DMS 273 (cell line): ENCODE results near the gene GPX4.

Source experiments
- DNase-seq: peaks from one replicate; lab custom pipeline; 2025; ENCODE audit not compliant: unreplicated experiment; lab: John Stamatoyannopoulos, UW

Gene GPX4

DNA sequence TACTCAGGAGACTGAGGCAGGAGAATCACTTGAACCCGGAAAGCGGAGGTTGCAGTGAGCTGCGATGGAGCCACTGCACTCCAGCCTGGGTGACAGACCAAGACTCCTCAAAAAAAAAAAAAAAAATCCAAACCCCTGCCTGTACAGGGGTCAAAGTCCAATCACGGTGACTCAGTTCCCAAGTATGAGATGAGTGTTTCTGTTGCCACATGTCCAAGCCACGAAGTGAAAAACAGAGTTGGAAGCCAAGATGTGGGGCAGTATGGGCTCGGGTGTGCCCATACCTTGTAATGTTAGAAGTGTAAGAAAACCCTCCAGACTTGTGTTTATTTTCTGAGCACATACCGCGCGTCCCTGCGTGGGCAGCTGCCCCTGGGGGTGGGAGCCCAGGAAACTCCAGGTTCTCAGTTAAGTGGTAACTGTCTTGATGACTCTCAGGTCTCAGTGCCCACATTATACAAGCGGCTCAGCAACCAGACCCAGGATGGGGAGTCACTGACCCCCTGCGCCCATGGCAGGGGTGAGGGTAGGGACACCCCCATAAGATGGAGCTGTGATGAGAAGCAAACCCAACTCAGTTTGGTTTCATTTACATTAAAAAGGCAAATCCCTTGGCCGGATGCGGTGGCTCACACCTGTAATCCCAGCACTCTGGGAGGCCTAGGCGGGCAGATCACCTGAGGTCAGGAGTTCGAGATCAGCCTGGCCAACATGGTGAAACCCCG lies 1.2 kb upstream of the GPX4 start:
- DNase-seq = peak; percentile 43

DNA sequence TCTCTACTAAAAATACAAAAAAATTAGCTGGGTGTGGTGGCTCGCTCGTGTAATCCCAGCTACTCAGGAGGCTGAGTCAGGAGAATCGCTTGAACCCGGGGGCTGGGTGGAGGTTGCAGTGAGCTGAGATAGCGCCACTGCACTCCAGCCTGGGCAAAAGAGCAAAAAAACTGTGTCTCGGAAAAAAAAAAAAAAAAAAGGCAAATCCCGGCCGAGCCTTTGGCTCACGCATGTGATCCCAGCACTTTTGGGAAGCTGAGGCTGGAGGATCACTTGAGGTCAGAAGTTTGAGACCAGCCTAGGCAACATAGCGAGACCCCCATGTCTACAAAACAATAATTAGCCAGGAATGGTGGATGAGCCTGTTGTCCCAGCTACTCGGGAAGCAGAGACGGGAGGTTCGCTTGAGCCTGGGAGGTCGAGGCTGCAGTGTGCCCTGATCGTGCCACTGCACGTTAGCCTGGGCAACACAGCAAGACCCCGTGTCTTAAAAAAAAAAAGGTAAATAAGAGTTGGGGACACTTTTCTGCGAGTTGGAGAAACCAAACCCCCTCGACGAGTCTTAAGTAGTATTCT lies 574 bp upstream of the GPX4 start:
- DNase-seq = no peak

DNA sequence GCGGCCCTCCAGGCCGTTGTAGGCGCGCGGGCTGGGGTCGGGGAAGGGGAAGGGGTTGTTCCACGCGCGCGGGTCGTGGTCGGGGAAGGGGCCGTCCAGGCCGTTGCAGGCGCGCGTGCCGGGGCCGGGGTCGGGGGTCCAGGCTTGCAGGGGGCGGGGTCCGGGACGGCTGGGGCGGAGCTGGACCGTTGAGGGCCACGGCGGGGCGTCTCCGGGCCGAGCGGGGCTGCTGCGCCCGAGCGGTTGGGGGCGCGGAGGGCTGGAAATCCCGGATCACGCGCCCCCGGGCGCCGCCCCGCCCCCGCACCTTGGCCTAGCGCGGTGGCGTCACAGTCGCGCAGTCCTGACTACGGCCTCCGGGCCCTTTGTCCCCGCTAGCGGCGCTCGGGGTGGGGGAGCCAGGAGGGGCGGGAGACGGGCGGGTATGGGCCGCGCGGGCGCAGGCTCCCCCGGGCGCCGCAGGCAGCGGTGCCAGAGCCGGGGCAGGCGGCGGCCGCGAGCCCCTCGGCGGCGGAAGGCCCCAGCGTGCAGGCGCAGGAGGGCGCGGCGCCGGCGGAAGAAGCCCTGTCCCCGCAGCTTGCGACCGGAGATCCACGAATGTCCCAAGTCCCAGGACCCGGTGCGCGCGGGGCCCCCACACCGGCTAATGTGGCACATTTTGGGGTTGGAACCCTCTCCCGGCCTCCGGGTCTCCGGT lies 665 bp downstream of the GPX4 start:
- peak; percentile 87 for DNase-seq

DNA sequence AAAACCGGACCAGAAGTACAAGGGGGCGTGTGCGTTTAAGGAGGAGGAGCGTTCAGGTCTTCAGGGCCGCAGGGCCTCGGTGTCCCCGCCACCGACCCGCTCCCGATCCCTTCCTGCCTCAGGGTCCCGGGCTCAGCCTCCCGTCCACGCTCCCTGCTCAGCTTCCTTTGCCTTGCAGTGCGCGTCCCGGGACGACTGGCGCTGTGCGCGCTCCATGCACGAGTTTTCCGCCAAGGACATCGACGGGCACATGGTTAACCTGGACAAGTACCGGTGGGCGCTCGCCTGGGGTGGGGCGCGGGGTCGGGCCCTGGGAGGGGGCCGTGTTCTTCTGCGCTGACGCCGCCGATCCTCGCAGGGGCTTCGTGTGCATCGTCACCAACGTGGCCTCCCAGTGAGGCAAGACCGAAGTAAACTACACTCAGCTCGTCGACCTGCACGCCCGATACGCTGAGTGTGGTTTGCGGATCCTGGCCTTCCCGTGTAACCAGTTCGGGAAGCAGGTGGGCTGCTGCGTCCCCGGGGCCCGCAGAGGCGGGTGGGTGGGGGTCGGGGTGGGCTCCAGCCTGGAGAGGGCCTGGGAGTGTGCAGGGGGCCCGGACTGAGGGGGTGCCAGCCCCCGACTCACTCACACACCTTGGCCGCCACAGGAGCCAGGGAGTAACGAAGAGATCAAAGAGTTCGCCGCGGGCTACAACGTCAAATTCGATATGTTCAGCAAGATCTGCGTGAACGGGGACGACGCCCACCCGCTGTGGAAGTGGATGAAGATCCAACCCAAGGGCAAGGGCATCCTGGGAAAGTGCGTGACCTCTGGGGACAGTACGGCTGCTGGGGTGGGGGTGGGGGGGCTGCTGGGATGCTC lies 1.4 kb downstream of the GPX4 start:
- DNase-seq = peak; percentile 74

DNA sequence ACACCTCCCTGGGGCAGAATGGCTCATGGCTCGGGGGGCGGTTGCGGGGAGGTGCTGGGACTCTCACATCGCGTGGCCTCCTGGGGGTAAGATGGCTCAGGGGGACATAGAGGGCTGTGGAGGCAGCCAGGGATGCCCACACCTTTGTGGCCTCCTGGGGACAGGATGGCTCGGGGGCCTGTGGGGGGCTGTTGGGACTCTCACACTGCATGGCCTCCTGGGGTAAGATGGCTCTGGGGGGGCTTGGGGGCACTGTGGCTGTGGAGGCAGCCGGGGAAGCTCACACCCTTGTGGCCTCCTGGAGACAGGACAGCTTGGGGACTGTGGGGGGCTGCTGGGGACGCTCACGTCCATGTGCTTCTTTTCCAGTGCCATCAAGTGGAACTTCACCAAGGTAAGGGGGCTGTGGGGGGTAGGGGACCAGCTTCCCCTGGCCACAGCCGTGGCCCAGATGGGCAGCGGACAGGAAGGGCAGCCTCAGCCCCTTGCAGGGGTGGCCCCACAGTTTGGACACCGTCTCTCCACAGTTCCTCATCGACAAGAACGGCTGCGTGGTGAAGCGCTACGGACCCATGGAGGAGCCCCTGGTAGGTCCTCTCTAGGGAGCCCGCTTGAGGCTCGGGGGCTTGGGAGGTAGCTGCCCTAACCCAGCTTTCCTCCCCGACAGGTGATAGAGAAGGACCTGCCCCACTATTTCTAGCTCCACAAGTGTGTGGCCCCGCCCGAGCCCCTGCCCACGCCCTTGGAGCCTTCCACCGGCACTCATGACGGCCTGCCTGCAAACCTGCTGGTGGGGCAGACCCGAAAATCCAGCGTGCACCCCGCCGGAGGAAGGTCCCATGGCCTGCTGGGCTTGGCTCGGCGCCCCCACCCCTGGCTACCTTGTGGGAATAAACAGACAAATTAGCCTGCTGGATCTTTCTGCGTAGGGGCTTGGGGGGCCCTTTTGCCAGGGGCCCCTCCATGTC lies 2.4 kb downstream of the GPX4 start:
- no peak for DNase-seq

DNA sequence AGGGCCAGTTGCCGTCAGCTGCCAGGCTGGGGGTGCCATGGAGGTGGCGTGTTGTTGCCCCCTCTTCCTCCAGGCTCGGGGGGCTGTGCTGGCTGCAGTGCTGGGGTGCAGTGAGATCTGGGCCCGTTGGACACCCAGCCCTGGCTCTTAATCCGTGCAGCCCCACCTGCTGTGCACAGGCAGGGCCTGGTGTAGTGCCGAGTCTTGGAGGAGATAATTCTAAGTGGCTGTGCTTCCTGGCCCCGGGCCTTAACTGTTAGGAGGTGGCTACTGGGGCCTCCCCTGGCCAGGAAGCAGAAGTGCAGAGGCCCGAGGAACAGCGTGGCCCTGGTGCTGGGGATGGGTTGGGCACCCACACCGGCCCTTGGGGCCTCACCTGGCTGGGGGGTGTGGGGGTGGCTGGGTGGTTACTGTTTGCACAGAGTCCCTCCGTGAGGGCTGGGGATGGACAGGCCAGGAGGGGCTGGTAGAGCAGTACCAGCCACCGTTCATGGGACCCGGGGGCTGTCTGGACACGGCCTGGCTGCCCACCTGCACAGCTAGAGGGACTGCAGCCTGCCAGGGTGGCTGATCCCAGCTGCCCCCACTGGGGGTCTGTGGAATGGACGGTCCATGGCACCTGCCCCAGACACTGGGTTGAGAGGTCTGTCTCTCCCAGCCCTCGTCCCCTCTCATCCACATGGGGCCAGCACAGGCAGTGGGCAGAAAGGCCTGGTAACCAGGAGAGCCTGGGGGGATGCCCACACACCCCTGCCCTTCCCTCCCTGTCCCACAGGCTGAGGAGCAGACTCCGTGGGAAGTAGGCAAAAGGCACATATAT lies 3.3 kb downstream of the GPX4 start:
- peak; percentile 62 for DNase-seq

DNA sequence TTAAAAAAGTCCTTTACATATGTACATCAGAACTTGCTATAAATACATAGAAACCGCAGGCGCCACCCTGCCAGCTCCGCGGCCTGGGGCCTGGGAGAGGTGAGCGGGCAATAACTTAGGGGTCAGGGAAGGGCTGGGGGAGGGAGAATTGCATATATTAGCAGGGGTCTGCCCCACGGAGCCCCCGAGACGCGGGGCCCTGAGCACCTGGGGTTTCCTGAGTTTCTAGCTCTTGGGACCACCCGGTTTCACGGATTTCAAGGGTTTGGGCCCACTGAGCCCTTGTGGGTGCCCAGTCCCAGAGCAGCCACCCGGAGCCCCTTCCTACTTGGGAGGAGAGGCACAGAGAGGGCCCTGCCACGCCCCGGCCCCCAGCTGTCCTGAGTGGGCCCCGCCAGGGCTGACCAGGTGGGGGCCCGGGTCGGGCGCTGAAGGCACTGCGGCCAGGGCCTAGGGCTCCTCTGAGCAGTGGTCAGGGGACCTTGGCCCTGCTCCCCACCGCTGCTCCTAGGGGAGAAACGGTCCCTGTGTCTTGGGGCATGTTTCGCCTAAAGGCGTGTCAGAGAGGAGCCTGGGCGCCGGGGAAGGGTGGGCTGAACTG lies 4.0 kb downstream of the GPX4 start:
- no peak for DNase-seq

DNA sequence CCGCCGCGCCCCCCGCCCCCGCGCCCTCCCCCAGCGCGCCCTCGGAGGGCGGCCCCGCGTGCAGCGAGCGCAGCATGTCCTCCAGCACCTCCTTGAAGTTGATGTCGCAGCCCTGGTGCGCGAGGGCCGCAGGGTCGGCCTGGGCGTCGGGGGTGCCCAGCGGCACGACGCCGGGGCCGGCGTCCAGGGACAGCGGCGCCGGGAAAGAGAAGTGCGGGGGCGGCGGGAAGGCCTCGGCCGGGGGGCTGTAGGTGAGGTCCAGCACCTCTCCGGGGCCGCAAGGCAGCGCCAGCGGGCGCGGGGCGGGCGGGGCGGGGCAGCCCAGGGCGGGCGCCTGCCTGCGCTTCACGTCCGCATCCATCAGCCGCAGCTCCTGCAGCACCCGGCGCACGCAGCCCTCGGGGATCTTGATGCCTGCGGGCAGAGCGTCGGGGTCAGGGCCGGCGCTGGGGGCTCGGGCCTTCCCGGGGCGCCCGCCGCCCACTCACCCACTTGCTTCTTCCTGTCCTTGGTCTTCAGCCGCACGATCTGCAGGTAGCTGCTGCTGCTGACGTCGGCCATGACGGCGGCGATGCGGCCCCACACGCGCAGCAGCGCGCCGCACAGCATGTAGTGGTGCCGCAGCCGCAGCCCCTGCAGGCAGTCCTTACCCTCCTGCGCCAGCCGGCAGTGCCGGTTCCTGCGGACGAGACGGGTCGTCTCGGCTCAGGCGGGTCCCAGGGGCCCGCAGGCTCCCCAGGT lies 4.7 kb downstream of the GPX4 start:
- DNase-seq = no peak

DNA sequence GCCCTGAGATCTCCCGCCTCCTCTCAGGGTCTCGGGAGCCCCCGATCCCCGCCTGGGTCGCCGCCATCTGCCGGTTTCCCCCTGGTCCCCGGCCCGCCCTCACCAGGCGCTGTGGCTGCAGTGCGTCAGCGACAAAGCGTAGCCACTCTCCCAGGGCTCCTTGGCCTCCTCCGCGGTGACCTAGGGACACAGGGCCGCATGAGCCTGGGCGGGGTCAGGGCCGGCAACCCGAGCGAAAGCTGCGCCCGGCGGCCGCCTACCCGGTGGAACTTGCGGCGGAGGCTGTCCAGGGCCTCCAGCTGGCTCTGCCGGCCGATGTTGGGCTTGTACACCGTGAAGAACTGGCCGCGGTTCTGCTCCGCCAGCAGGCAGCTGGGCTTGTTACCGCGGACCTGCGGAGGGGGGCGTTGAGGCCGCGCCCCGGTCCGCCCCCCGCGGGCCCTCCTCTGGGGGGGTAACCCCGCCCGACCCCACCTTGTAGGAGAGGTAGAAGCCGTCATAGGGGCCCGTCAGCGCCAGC lies 5.3 kb downstream of the GPX4 start:
- no peak for DNase-seq

DNA sequence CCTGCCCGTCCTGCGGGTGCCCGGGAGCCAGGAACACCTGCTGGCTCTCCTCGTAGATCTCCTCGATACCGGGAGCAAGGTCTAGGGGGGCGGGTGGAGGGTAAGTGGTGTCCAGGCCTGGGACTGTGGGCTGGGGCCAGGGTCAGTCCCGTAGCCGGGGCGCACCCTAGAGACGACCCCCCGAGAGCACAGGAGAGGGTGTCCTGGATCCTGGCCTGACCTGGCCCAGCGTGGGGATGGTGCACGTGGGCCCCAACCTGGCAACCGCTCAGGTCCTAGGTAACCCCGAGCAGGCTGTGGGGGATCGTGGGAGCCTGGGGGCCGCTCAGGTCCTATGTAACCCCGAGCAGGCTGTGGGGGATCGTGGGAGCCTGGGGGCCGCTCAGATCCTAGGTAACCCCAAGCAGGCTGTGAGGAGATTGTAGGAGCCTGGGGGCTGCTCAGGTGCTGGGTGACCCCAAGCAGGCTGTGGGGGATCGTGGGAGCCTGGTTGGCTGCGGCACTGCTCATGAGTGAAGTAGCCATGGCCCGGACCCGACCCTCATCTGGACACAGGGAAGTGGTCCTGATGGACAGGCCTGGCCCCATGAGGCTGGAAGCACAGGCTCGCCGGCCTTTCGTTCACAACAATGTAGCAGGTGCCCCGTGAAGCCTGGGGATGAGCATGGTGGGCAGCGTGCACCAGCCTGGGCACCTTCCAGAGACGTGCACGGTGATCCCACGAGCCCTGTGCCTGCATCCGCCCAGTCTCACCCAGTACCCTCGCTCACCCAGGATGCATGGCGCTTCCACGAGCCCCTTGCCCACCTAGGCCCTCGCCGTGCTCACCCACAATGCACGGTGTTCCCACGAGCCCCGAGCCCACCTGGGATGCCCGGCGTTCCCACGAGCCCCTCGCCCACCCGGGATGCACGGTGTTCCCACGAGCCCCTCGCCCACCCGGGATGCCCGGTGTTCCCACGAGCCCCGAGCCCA lies 6.2 kb downstream of the GPX4 start:
- DNase-seq = no peak

DNA sequence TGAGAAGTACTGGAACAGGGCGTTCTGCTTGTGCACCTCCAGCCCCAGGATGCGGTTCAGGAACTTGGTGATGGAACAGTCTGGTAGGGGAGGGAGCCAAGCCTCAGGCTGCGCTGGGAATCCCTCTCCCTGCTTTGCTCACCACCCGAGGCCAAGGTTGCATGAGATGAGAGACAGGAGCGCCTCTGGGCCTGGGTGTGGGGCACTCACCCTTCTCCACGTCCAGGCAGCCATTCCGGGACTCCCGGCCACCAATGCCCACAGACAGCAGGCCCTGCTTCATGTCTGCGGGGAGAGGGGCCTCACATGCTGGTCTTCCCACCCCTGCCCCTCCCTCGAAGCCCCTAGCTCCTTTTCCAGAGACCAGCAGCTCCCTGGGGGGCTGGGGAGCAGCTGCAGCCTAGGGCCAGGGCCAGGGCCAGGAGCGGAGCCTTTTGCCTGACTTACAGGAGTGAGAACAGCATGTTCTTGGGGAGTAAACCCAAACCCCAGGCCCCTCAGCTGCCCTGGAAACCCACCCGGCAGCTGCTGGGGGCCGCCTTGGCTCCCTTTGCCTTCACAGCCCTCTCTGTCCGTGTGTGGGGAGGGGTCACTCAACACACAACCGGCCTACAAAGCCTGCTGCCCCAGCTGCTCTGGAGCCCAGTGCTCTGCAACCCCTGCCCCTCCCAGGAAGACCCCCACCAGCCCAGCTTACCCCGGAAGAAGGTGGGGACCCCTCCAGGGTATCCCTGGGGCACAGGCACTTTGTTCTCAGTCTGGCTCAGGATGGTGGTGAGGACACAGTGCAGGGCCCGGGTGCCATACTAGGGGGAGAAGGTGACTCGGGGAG lies 7.2 kb downstream of the GPX4 start:
- peak; percentile 58 for DNase-seq

DNA sequence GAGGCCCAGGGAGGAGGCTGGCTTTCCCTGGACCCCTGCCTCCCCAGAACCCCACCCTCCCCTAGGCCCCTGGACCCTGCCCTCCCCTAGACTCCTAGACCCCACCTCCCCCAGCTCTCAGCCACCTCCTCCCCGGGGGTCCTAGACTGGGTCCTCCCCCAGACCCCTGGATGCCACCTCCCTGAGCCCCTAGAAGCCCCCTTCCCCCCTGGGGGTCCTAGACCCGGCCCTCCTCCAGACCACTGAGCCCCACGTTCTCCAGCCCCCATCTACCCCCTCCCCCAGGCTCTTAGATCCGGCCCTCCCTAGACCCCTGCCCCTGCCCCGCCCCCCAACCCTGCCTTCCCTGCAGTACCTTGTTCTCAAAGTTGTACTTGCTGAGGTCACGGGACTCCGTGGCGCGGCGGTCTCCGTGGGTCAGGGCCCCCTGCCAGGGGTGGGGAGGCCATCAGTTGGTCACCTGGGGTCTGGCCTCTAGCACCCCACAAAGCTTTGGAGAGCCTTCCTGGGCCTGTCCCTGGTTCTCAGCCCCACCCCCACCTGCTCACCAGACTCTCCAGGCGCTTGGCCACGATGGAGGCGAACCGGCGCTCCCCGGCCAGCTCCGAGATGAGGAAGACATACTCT lies 8.0 kb downstream of the GPX4 start:
- DNase-seq = no peak

DNA sequence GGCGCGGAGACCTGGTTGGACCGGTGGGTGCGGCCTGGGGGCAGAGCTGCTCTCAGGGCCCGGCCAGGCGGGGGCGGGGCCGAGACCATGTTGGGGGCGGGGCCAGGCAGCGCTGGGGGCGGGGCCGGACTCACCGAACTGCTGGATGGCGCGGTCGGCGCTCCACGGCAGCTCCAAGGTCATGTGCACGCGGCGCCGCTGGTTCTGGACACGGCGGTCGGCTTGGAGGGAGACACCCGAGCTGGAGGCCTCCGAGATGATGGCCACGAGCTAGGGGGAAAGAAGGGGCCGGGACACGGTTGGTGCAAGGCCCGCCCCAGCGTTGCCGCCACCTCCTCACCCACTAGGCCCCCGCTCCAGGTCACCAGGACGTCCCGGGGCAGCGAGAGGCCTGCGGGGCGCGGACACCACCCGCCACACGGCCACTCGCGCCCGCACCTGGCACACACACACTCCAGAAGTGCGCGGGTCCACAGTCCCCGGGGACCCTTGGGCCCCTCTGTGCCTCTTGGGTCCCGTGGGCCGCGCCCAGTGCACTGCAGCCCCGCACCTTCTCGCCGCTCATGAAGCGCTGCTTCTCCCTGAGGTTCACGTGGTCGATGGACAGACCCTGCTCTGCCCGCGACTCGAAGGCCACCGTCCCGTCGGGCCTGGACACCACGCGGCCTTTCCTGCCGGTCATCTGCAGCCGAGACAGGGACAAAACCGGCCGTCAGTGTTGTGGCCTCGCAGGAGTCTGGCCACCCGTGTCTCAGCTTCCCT lies 8.7 kb downstream of the GPX4 start:
- DNase-seq = no peak

DNA sequence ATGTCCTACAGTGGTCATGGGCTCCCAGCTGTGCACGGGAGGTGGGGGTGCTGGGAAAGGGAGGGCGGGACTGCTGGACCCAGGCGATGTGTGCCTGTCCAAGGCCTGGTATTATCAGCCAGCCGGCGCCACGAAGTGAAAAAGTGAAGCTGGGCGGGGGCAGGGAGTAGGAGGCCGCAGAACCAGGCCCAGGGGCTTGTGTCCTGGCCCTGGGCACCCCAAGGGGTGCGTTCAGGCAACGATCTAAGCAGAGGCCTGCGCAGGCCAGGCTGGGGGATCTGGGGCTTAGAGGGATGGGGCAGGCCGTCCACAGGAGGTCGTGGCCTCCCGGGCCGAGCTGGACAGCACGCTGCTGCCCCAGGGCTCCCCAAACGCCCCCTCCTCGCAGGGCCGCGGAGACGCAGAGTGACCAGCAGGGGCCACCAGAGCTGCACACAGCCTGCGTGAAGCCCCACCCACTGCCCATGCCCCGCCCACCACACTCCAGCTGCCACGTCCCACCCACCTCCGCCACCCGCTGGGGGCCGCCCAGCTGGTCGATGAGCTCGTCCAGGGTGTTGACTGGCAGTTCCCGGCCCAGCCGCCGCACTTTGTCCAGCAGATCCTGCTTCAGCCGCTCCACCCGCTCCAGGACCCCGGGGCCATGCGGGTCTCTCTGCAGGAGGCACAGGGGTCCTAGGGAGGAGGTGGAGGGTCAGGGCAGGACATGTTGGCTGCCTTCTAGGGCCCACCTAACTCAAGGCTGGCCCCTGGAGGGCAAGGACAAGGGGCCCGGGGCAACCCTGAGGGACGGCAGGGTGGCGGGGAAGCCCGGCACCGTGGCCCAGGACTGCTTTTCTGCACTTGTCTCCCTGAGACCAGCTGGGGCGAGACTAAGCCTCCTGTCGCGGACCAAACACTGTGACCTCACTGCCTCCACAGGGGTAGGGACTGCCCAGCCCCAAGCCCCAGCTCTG lies 9.5 kb downstream of the GPX4 start:
- peak; percentile 96 for DNase-seq
